G401.6 (cell line): ENCODE measurements around the gene NANS.
"Not testable (repeated sequence)": the region's sequence is repeated elsewhere in the genome, so short reads cannot be mapped to it uniquely, and the experiment has no call there.

ENCODE experiments used
- FAIRE-seq: peaks from 2 replicates; lab custom pipeline; 2012; peaks lifted over from hg19 to GRCh38; lab: Jason Lieb, UNC

The NANS gene

GRCh38 chr9:98078895-98079294 is 22.4 kb downstream of the NANS start:
- FAIRE-seq: no peak

DNA sequence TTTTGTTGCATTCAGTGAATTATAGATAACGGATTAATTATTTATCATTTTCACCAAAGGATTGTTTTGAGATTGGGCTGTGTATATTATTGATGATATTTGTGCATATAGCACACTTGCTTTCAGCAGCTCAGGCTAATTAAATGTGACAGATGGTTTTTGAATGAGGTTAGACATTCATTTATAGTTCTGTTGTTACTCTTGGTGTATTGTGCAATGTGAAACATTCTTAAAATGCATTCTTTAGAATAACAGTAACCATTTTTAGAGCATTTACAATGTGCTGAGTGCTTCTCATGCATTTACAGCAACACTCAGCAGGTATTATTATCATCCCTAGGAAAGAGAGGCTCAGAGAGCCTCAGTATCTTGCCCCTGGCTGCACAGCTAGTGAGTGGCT is 23.8 kb downstream of the NANS start:
- no peak for FAIRE-seq

- no peak for FAIRE-seq
Observed at GRCh38 chr9:98080780-98081179, 24.2 kb downstream of the NANS start.

DNA sequence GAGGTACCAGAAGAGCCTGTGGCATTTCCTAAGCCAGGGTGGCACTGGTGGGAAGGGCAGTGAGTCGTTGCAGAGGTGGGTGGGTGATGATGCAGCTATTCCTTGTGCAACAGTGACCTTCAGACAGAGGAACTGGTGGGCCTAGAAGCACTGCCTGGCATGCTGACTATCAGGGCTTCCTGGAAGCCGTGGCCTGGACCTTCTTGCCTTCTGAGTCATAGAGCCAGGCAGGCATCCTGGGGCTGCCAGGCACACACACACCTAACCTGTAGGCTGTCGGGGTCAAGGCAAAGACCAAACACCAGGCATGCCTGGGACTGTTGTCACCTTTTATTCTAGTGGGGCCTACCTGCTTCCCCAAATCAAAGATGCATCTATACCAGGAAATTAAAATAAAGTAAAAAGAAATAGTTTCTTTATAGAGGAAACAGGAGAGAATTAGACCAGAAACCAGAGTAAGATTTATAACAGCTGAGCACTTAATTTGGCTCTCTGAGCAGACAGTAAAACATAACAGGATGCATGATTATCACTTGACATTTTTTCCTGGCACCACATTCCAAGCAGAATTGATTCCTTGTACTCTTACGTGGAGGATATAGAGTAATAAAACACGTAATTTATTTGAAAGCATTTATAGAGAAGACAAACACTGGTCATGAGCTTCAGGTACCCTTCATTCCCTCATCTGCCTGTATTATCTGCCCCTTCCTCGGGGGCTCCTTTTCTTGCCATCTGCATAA is 25.1 kb downstream of the NANS start:
- no peak for FAIRE-seq

DNA sequence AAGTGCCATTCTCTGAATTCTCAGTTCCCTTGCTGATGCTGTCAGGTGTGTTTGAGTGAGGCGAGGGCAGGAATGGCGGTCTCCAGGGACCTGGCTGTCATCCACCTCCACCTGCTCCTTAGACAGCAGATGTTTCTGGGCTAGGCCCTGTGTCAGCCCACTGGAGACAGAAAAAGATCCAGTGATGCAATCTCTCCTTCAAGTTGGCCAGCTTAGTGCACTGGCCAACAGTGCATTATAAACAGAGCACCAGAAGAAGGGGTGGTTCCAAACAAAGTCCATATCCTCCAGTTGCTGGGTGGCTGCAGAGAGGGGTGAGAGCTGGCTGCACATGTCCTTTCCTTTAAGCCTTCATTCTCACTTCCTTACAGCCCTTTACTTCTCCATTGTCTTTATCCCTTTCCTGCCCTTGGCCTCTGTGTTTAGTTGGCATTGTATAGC is 26.5 kb downstream of the NANS start:
- FAIRE-seq: no peak

GRCh38 chr9:98083566-98084183 is 27.1 kb downstream of the NANS start:
- FAIRE-seq: no peak

- no peak for FAIRE-seq
Observed at GRCh38 chr9:98084396-98084795, 27.9 kb downstream of the NANS start.

GRCh38 chr9:98085058-98085457 is 28.5 kb downstream of the NANS start:
- FAIRE-seq: no peak

DNA sequence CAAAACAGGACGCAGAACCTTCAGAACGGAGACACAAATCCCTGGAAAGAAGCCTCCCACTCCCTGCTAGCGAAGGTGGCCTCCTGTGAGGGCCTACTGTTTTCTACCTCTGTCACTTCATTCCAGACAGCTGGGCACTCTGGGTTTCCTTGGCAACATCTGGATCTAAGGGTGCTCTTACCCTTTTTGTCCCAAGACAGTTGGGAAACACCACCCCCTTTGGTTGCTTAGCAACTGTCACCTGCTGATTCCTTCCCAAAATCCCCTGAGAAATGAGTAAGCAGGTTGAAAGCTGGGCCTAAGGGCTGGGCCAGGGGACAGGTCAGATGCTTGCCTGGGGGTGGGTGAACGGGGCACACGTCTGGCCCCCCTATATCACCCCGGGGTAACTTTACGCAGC is 29.4 kb downstream of the NANS start:
- no peak for FAIRE-seq

DNA sequence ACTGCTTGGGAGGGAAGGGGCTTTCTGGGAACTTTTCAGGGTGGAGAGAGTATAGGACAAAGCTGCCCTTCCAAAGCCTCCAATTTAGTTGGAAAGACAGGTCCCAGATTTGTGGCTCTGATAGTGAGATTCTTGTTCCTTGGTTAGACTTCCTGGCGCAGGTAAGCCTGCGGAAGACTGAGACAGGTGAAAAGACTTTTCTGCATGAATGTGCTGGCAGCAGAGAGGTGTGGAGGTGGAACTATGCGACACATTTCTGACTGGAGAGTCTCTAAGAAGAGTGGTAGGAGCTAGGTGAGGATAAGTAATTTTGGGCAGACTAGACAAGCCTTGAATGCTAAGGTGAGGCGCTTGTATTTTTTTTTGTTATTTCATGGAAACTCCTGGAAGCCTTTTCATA is 29.9 kb downstream of the NANS start:
- no peak for FAIRE-seq

DNA sequence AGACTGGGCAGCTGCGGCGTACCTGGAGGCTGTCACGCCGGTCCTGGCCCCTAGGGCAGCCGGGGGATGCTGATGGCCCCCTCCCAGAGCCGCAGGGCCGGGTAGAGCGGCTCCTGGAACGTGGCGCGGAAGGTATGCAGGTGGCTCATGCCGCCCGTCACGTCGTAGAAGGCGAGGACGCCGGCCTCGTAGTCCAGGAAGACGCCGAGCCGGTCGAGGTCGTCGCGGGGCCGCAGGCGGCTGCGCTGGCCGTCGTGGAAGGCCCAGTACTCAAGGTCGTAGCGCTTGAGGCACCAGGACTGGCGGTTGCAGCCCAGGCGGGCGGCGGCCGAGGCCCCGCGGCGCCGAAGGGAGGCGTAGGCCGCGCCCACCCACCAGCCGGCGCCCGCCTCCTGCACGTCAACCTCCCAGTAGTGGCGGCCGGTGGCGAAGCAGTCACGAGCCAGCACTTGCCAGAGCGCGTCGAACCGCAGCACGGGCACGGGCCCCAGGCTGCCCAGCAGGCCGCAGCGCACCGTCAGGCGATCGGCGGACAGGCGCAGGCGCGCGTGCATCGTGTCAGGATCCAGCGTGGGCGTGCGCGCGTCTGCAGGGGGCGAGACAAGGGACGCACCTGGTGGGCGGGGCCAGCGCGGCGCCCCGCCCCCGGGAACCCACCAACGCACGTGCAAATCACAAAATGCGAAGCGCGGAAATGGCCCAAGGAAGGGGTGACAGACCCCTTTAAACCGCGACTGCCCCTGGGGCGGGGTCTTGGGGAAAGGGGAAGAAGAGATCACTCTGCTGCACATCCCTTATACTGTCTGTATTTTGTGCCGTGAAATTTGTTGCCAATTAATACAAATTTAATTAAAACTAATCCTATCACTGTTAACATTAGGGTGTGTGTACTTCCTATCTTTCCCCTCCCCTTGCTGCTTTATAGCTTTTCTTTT is 31.2 kb downstream of the NANS start:
- FAIRE-seq: no peak

GRCh38 chr9:98090674-98091073 is 34.1 kb downstream of the NANS start:
- FAIRE-seq: not testable (repeated sequence)

DNA sequence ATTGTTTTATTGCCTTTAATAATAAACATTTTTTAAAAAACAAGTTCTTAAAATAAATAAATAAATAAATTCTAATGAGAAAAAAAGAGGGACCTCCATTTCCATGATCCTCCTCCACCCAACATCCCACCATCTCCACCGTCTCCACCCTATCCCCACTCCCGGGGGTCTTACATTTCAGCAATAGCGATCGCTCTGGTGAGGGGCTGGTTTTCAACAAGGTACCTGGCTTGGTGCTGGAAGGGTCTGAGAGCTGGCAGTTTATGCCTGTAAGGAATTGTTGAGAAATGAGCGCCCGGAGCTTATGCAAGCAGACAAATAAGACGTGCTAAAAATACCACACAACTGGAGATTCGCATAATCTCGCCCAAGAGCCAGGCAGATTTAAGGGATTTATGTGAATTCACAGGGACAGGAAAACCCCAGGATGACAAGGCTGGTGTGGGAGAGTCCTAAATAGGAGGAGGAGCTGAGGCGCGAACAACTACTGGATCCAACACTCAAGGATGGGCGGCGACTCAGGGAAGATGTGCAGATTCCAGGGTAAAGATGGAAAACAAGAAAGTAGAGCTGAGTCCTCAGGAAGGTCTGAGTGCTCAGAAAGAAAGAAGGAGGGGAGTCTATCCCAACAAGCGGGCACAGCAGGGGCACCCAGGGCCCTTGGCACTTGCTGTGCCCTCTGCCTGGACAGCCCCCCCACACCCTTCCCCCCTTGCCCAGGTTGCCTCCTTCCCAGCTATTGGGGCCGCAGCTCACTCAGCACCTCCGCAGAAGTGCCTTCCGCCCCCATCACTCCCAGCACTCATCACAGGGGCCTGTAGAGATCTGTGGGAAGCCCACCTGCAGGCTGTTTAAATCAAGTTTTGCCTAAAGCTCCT is 35.4 kb downstream of the NANS start:
- FAIRE-seq: no peak

- no peak for FAIRE-seq
Observed at GRCh38 chr9:98092613-98092931, 36.0 kb downstream of the NANS start.

- no peak for FAIRE-seq
Observed at GRCh38 chr9:98094316-98094715, 37.8 kb downstream of the NANS start.

DNA sequence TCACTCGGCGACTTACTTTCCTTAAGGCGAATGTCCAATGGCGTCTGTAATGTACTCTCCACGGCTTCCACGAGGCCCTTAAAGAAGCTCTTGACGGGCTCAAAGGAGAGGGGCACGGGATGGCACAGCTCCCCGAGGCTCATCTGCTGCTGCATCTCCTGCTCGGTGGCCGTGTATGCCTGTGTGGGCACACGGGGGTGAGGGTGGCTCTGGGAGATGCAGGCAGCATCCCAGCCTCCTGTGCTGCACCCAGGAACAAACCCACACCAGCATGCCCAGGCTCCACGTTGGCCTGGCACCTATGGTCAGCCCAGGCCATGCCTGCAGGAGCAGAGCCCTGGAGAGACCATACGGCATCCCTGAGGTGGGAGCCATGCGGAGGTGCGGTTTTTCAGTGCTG is 38.3 kb downstream of the NANS start:
- no peak for FAIRE-seq

DNA sequence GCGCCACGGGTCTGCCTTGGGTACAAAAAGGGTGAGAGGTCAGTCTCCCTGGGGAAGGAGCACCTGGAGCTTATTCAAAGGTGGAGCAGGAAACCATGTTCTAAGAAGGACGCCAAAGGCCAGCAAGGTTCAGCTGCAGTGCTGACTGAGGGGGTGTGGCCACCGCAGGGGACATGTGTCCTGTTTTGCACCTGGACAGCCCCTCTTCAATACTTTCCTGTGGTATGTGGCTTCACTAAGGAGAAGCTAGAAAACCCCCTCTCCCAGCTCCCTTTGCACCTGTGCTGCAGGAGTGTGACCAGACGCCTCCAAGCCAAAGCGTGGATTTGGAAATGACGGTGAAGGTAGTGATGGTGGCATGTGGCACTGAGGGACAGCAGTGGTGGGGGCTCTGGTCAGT is 38.9 kb downstream of the NANS start:
- no peak for FAIRE-seq

DNA sequence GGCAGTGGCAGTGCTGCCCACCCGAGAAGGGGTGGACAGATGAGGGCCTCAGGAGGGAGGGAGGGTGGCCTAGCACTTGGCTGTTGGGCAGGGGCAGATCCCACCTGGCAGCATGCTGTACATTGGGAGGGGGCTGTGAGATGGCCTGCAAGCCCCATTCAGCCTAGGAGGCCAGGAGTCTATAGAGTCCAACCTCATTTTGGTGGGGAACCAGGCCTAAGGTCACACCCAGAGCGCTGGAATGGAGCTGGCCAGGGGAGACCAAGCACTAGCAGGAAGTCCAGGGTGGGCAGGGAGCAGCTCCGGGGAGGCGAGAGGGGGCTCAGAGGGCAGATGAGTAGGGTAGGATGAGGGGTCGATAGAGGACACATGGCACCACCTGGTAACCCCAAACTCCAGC is 39.6 kb downstream of the NANS start:
- FAIRE-seq: no peak

- FAIRE-seq: no peak
Observed at GRCh38 chr9:98097836-98098235, 41.3 kb downstream of the NANS start.

GRCh38 chr9:98099346-98099745 is 42.8 kb downstream of the NANS start:
- FAIRE-seq: no peak

DNA sequence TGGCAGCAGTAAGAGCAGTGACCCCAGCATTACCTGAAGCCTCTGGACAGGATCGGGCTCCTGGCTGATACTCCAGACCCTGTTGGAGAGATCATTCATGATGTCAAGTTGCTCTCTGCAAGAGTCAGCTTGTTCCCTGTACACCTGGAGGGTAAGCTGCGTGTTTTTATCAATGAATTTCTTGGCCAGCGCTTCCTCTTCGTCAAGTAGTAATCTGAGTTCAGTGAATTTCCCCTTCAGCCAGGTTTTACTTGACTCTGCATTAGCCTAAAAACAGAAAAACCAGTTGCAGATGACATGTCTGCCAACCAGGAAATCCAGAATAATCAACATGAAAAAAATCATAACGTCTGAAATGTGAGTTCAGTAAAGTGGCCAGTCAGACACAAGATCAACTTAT is 43.4 kb downstream of the NANS start:
- no peak for FAIRE-seq

DNA sequence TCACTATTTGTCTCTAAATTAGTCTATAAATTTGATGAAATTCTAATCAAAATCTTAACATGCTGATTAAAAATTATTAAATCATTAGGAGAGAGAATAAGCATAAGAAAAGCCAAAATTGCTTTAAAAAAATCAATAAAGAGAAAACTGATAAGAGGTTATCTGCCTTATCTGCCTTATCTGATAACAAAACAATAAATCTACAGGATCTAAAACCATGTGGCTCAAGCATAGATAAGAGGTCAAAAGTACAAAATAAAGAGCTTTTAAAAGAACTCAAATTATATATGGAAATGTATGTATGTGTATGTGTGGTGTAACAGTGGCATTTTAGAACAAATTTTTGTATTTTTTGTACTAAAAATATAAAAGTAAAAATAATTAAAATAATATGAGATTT is 43.9 kb downstream of the NANS start:
- FAIRE-seq: peak; percentile 56
